Measurements from ENCODE around the gene CASP8.
"Not testable (repeated sequence)": the region's sequence is repeated elsewhere in the genome, so short reads cannot be mapped to it uniquely, and the experiment has no call there.

CASP8 gene

GRCh38 chr2:201273330-201273983 is 13.1 kb downstream of the CASP8 start:
- no peak for DNase-seq

GRCh38 chr2:201275069-201275468 is 14.7 kb downstream of the CASP8 start:
- DNase-seq: no peak

GRCh38 chr2:201275990-201276389 is 15.7 kb downstream of the CASP8 start:
- DNase-seq: no peak

GRCh38 chr2:201276511-201276910 is 16.2 kb downstream of the CASP8 start:
- no peak for DNase-seq

GRCh38 chr2:201279079-201279478 is 18.7 kb downstream of the CASP8 start:
- no peak for DNase-seq

GRCh38 chr2:201280191-201281040 is 20.1 kb downstream of the CASP8 start:
- DNase-seq: no peak

GRCh38 chr2:201285499-201285898 is 25.2 kb downstream of the CASP8 start:
- DNase-seq: no peak

GRCh38 chr2:201290457-201291148 is 30.3 kb downstream of the CASP8 start:
- not testable (repeated sequence) for DNase-seq

GRCh38 chr2:201298462-201299052 is 38.2 kb downstream of the CASP8 start:
- DNase-seq: no peak

GRCh38 chr2:201299929-201300328 is 39.6 kb downstream of the CASP8 start:
- not testable (repeated sequence) for DNase-seq

GRCh38 chr2:201307876-201308275 is 47.5 kb downstream of the CASP8 start:
- DNase-seq: no peak

GRCh38 chr2:201308914-201309313 is 48.6 kb downstream of the CASP8 start:
- no peak for DNase-seq

- DNase-seq: no peak
Measured at GRCh38 chr2:201313362-201313761, 53.0 kb downstream of the CASP8 start.

- DNase-seq: no peak
Measured at GRCh38 chr2:201319511-201319910, 59.2 kb downstream of the CASP8 start.

- no peak for DNase-seq
Measured at GRCh38 chr2:201320257-201320656, 59.9 kb downstream of the CASP8 start.

- no peak for DNase-seq
Measured at GRCh38 chr2:201320701-201321100, 60.4 kb downstream of the CASP8 start.

- DNase-seq: no peak
Measured at GRCh38 chr2:201322772-201323171, 62.4 kb downstream of the CASP8 start.

GRCh38 chr2:201327678-201328077 is 67.3 kb downstream of the CASP8 start:
- DNase-seq: no peak

- DNase-seq: no peak
Measured at GRCh38 chr2:201329409-201329808, 69.1 kb downstream of the CASP8 start.
